NT2/D1 (cell line): ENCODE measurements around the gene ZNF511.

Experiments
- SUZ12 ChIP-seq: IDR thresholded peaks from 2 replicates; pipeline ENCODE4 v1.6.1; 2011; ENCODE audit not compliant: insufficient read length, insufficient read depth; ENCODE audit errors: extremely low read depth
- YY1 ChIP-seq: IDR thresholded peaks from 2 replicates; pipeline ENCODE4 v1.6.1; 2011; ENCODE audit not compliant: insufficient read length, insufficient read depth
- ZNF274 ChIP-seq: IDR thresholded peaks from 2 replicates; pipeline ENCODE4 v1.6.1; 2011; ENCODE audit warnings: mild to moderate bottlenecking, low read depth, low read length

DNA sequence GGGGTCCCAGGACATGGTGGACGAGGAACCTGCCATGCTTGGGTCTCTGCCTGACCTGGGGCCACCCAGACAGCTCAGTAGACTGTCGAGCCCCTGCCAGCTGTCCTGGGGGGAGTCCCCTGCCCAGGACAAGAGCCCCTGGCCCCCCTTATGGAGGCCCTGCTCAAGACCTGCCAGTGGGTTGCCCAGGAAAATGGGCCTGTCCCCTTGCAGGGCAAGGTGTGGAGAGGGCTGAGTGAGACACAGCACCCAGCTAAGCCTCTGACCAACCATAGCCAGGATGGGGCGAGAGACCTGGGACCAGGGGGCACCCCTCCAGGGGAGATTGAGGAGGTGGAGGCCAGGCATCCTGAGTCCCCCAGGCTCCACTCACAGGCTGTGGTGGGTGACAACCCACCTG, 47.3 kb downstream of the ZNF511 start:
- TF ChIP-seq ZNF274 = no peak
- no peak for TF ChIP-seq SUZ12
- TF ChIP-seq YY1 = no peak
